Breast epithelium (tissue), 3 donors: ENCODE results near the gene TMEM45A.
"Not testable (repeated sequence)": the region's sequence is repeated elsewhere in the genome, so short reads cannot be mapped to it uniquely, and the experiment has no call there.

Source experiments
- POLR2AphosphoS5 ChIP-seq, 3 donors: sonication (generic); formaldehyde crosslinking; IDR thresholded peaks; one replicate each; pipeline ENCODE4 v1.6.1; 2017; ENCODE audit warnings: antibody characterized with exemption in 3 of 3
- TF ChIP-seq, protein P1 (sequence below), 3 donors: fragments of 450-650 bp; IDR thresholded peaks; one replicate each; pipeline ENCODE4 v1.5.1; 2016 to 2017; ENCODE audit warnings: antibody characterized with exemption in 3 of 3, mild to moderate bottlenecking in 3 of 3, moderate library complexity in 3 of 3

DNA sequence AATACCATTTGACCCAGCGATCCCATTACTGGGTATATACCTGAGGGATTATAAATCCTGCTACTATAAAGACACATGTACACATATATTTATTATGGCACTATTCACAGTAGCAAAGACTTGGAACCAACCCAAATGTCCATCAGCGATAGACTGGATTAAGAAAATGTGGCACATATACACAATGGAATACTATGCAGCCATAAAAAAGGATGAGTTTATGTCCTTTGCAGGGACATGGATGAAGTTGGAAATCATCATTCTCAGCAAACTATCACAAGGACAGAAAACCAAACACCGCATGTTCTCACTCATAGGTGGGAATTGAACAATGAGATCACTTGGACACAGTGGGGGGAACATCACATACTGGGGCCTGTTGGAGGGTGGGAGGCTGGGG lies 45.4 kb upstream of the TMEM45A start:
- TF ChIP-seq, protein P1, sequence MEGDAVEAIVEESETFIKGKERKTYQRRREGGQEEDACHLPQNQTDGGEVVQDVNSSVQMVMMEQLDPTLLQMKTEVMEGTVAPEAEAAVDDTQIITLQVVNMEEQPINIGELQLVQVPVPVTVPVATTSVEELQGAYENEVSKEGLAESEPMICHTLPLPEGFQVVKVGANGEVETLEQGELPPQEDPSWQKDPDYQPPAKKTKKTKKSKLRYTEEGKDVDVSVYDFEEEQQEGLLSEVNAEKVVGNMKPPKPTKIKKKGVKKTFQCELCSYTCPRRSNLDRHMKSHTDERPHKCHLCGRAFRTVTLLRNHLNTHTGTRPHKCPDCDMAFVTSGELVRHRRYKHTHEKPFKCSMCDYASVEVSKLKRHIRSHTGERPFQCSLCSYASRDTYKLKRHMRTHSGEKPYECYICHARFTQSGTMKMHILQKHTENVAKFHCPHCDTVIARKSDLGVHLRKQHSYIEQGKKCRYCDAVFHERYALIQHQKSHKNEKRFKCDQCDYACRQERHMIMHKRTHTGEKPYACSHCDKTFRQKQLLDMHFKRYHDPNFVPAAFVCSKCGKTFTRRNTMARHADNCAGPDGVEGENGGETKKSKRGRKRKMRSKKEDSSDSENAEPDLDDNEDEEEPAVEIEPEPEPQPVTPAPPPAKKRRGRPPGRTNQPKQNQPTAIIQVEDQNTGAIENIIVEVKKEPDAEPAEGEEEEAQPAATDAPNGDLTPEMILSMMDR (IDR thresholded peaks at IDR 0.05) = not testable (repeated sequence)
- not testable (repeated sequence) for TF ChIP-seq POLR2AphosphoS5 (IDR thresholded peaks at IDR 0.05)
